ENCODE results near the gene SCIN. TPM values are rescaled to one million over a fixed set of nuclear protein-coding genes. Genes with fewer than 3 reads are reported as not detected.

SCIN gene
- total RNA-seq, 1 experiment from 2014 or later = 0.22 TPM

- RAD21 ChIA-PET (ENCODE audit: low non-redundant PET in 1 of 2, low total read pairs in 2 of 2, uncharacterized antibody in 2 of 2, unreplicated experiment in 2 of 2) = no interaction called here
Measured at GRCh38 chr7:12553416-12553815, 17.1 kb upstream of the SCIN start.

More at GRCh38 chr7:12553416-12553815, 17.1 kb upstream of the SCIN start:
- Histone ChIP-seq H3K4me1 (ENCODE audit: control insufficient read depth in 1 of 2, insufficient read depth in 2 of 2, low read length in 2 of 2) (peaks cover 0 to 5% of the 10 kb centered on the region in 2 experiments; a peak in 2 of 4 replicates), H3K9me3 (ENCODE audit: control insufficient read depth in 1 of 2, insufficient read depth in 1 of 2, low read depth in 1 of 2, low read length in 2 of 2) (no peaks in the 10 kb centered on the region), H3K79me2 (ENCODE audit: insufficient read depth, low read length) (no peaks in the 10 kb centered on the region), H3K4me3 (replicated peaks in 1 of 2; ENCODE audit: low read depth in 1 of 2, low read length in 2 of 2) (no peak overlapping the region), H3K27me3 (ENCODE audit: insufficient read depth, low read length) (no peaks in the 10 kb centered on the region), H3K4me2 (ENCODE audit: low read length) (no peak overlapping the region), H3K36me3 (ENCODE audit: control insufficient read depth in 1 of 2, insufficient read depth in 2 of 2, low read length in 2 of 2) (no peaks in the 10 kb centered on the region), H4K20me1 (ENCODE audit: insufficient read depth) (no peaks in the 10 kb centered on the region), H2AFZ (ENCODE audit: low read depth, low read length, poor library complexity, severe bottlenecking) (no peak overlapping the region), H3K9me2 (ENCODE audit: insufficient read depth) (no peaks in the 10 kb centered on the region), H3K9ac (ENCODE audit: low read length) (no peak overlapping the region), H3K27ac (ENCODE audit: low read depth, low read length) (no peak overlapping the region)
- no peak for TF ChIP-seq EGR1 (IDR thresholded peaks at IDR 0.05; ENCODE audit: low read depth)
- TF ChIP-seq CEBPB (IDR thresholded peaks at IDR 0.05; ENCODE audit: low read depth) = no peak
- TF ChIP-seq, protein P1, sequence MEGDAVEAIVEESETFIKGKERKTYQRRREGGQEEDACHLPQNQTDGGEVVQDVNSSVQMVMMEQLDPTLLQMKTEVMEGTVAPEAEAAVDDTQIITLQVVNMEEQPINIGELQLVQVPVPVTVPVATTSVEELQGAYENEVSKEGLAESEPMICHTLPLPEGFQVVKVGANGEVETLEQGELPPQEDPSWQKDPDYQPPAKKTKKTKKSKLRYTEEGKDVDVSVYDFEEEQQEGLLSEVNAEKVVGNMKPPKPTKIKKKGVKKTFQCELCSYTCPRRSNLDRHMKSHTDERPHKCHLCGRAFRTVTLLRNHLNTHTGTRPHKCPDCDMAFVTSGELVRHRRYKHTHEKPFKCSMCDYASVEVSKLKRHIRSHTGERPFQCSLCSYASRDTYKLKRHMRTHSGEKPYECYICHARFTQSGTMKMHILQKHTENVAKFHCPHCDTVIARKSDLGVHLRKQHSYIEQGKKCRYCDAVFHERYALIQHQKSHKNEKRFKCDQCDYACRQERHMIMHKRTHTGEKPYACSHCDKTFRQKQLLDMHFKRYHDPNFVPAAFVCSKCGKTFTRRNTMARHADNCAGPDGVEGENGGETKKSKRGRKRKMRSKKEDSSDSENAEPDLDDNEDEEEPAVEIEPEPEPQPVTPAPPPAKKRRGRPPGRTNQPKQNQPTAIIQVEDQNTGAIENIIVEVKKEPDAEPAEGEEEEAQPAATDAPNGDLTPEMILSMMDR (IDR thresholded peaks at IDR 0.05 in 2 of 3, conservative IDR thresholded peaks at IDR 0.05 in 1 of 3; ENCODE audit: borderline replicate concordance in 1 of 3, insufficient read depth in 1 of 3, low read depth in 2 of 3, low read length in 2 of 3) = no peak
- no peak for TF ChIP-seq SIN3A (IDR thresholded peaks at IDR 0.05; ENCODE audit: low read depth)
- TF ChIP-seq, protein P2, sequence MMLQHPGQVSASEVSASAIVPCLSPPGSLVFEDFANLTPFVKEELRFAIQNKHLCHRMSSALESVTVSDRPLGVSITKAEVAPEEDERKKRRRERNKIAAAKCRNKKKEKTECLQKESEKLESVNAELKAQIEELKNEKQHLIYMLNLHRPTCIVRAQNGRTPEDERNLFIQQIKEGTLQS (IDR thresholded peaks at IDR 0.05) = no peak
- no peak for TF ChIP-seq CBX3 (IDR thresholded peaks at IDR 0.05; ENCODE audit: low read depth)
- no peak for TF ChIP-seq EZH2phosphoT487 (IDR thresholded peaks at IDR 0.05; ENCODE audit: borderline replicate concordance)
- TF ChIP-seq ELF1 (IDR thresholded peaks at IDR 0.05; ENCODE audit: borderline replicate concordance, low read depth) = no peak
- no peak for TF ChIP-seq TCF7L2 (IDR thresholded peaks at IDR 0.05; ENCODE audit: borderline replicate concordance, extremely low read depth, insufficient read depth, insufficient read length)
- TF ChIP-seq SRF (IDR thresholded peaks at IDR 0.05; ENCODE audit: low read depth) = no peak
- no peak for TF ChIP-seq POLR2AphosphoS5 (IDR thresholded peaks at IDR 0.05; ENCODE audit: low read depth, low read length)
- BruUV-seq (replicated peaks) = no TSS peak
- DNase-seq (ENCODE audit: low read depth, low spot score) (no peak), ATAC-seq (no peak)
- ChIA-PET POLR2A (no interaction called here), CTCF (no interaction called here)
- intact Hi-C loops (cut with micrococcal nuclease) = no loop called here

Measured in HCT116 (cell line).